ENCODE results near the gene SPSB1. TPM values are rescaled to one million over a fixed set of nuclear protein-coding genes. Genes with fewer than 3 reads are reported as not detected.

SPSB1 gene
- polyA plus RNA-seq, 1 donor (not counting 4 experiments of a cell fraction or from before 2014, with no cell fraction given): 19.8 TPM

GRCh38 chr1:9281071-9281827, 11.4 kb upstream of the SPSB1 start:
- H3K9me1 ChIP-seq (ENCODE audit: control insufficient read depth, extremely low read depth, insufficient read depth, low read length): no peaks in the 10 kb centered on the region
- H3K4me1 ChIP-seq (ENCODE audit: control insufficient read depth, extremely low read depth, insufficient read depth, low read length): peaks cover 21% of the 10 kb centered on the region
- H3K9ac ChIP-seq (ENCODE audit: control insufficient read depth, extremely low read depth, insufficient read depth, low read length): peak overlapping the region; percentile 20
- dilution Hi-C loops (cut with MboI; ENCODE audit: extremely low pct_ligation_motif_present, low sequenced_read_pairs): no loop called here
- H3K27me3 ChIP-seq (ENCODE audit: control insufficient read depth, extremely low read depth, insufficient read depth, low read length): no peaks in the 10 kb centered on the region
- H3K4me3 ChIP-seq (ENCODE audit: control insufficient read depth in 2 of 3, extremely low read depth in 1 of 3, insufficient read depth in 2 of 3, low read depth in 1 of 3, low read length in 3 of 3): no peak overlapping the region
- FAIRE-seq (peak; percentile 53), DNase-seq (ENCODE audit: low read depth, low spot score) (no peak)
- H3K79me2 ChIP-seq (ENCODE audit: control insufficient read depth, insufficient read depth, low read length): no peaks in the 10 kb centered on the region
- peak overlapping the region; percentile 72 for H3K4me2 ChIP-seq (ENCODE audit: control insufficient read depth, extremely low read depth, insufficient read depth, low read depth, low read length)
- TF ChIP-seq CTCF (optimal IDR thresholded peaks at IDR 0.05 in 1 of 3, IDR thresholded peaks at IDR 0.05 in 1 of 3, conservative IDR thresholded peaks at IDR 0.05 in 1 of 3; ENCODE audit: extremely low read depth in 1 of 3, insufficient read depth in 2 of 3, low read length in 3 of 3): no peak
- TF ChIP-seq EZH2 (IDR thresholded peaks at IDR 0.05; ENCODE audit: low read length): no peak
- H4K20me1 ChIP-seq (ENCODE audit: control insufficient read depth, extremely low read depth, insufficient read depth, low read length): no peaks in the 10 kb centered on the region
- H3K9me3 ChIP-seq (ENCODE audit: control insufficient read depth, low read depth, low read length): no peaks in the 10 kb centered on the region
- H3K36me3 ChIP-seq (ENCODE audit: control insufficient read depth in 2 of 2, extremely low read depth in 1 of 2, insufficient read depth in 2 of 2, low read length in 2 of 2): no peaks in the 10 kb centered on the region
- H3K27ac ChIP-seq (ENCODE audit: control insufficient read depth, insufficient read depth, low read length): no peak overlapping the region
- H2AFZ ChIP-seq (ENCODE audit: control insufficient read depth, low read length): no peak overlapping the region

- no peak overlapping the region for H3K27ac ChIP-seq (ENCODE audit: control insufficient read depth, insufficient read depth, low read length)
- no peaks in the 10 kb centered on the region for H3K36me3 ChIP-seq (ENCODE audit: control insufficient read depth in 2 of 2, extremely low read depth in 1 of 2, insufficient read depth in 2 of 2, low read length in 2 of 2)
- H3K4me3 ChIP-seq (ENCODE audit: control insufficient read depth in 2 of 3, extremely low read depth in 1 of 3, insufficient read depth in 2 of 3, low read depth in 1 of 3, low read length in 3 of 3): no peak overlapping the region
- H3K9me3 ChIP-seq (ENCODE audit: control insufficient read depth, low read depth, low read length): no peaks in the 10 kb centered on the region
- DNase-seq (ENCODE audit: low read depth, low spot score) (no peak), FAIRE-seq (no peak)
- H3K27me3 ChIP-seq (ENCODE audit: control insufficient read depth, extremely low read depth, insufficient read depth, low read length): no peaks in the 10 kb centered on the region
- no peaks in the 10 kb centered on the region for H3K9me1 ChIP-seq (ENCODE audit: control insufficient read depth, extremely low read depth, insufficient read depth, low read length)
- dilution Hi-C loops (cut with MboI; ENCODE audit: extremely low pct_ligation_motif_present, low sequenced_read_pairs): no loop called here
- no peaks in the 10 kb centered on the region for H3K79me2 ChIP-seq (ENCODE audit: control insufficient read depth, insufficient read depth, low read length)
- no peak overlapping the region for H3K9ac ChIP-seq (ENCODE audit: control insufficient read depth, extremely low read depth, insufficient read depth, low read length)
- H4K20me1 ChIP-seq (ENCODE audit: control insufficient read depth, extremely low read depth, insufficient read depth, low read length): no peaks in the 10 kb centered on the region
- H2AFZ ChIP-seq (ENCODE audit: control insufficient read depth, low read length): no peak overlapping the region
- peaks cover 21% of the 10 kb centered on the region for H3K4me1 ChIP-seq (ENCODE audit: control insufficient read depth, extremely low read depth, insufficient read depth, low read length)
- TF ChIP-seq EZH2 (IDR thresholded peaks at IDR 0.05; ENCODE audit: low read length) (no peak), CTCF (optimal IDR thresholded peaks at IDR 0.05 in 1 of 3, IDR thresholded peaks at IDR 0.05 in 1 of 3, conservative IDR thresholded peaks at IDR 0.05 in 1 of 3; ENCODE audit: extremely low read depth in 1 of 3, insufficient read depth in 2 of 3, low read length in 3 of 3) (no peak)
- H3K4me2 ChIP-seq (ENCODE audit: control insufficient read depth, extremely low read depth, insufficient read depth, low read depth, low read length): peak overlapping the region; percentile 4
Measured at GRCh38 chr1:9281908-9282695, 10.6 kb upstream of the SPSB1 start.

All from keratinocyte (primary cell).